HG03520 (cell line): ENCODE measurements around the gene NAV2.
A peak's percentile ranks its signal among the peaks of the same experiment; 100 is the strongest.

Experiments used
- ATAC-seq: cut with Tn5 transposase; IDR thresholded peaks from one replicate; pipeline ENCODE4 v1.9.1; 2021; ENCODE audit warnings: mild to moderate bottlenecking, moderate library complexity; ENCODE audit not compliant: unreplicated experiment

The NAV2 gene

DNA sequence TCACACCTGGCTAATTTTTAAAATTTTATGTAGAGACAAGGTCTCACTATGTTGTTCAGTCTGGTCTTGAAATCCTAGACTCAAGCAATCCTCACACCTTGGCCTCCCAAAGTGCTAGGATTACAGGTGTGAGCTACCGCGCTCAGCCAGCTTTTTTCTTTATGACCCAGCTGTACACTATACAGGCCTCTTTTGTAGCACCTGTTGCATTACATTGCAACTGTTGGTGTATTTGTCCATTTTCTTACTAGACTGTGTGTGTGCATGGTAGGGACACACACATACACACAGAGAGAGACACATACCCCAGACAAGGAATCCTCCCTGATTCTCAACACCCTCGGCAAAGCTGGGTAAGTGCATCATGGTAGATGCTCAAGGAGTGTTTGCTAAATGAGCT is 61.7 kb downstream of the NAV2 start:
- ATAC-seq, result no peak

DNA sequence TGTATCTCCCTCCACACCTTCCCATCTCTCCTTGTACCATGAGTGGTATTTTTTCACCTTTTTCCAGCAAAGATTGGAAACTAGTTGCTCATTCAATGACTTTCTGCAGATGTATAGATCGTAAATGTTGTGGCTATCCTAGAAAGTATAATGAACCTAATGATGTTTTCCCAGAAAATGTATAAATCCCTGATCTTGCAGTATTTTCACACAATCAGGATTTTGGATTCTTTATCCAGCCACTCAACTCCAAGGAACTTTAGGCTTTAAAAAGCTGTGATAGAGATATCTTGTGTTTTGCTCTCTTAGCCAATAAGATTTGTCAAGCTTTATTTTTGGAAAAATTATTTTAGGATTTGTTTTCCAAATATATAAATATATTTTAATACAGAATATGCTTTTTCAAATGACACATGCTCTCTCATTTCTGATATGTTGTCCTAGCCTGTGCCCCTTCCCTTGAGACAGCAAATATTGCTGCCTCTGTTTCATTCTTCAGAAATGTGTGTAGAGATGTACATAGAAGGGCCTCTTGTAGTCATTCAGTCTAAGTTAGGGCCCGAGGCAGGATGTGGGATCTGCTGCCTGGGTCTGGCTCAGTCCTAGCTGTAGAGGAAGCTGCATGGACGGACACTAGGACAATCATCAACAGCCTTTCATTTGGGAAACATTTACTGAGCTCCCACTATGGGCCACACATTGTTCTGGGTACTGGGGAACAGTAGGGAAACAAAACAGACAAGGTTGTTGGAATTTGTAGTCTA is 62.4 kb downstream of the NAV2 start:
- ATAC-seq, result no peak

DNA sequence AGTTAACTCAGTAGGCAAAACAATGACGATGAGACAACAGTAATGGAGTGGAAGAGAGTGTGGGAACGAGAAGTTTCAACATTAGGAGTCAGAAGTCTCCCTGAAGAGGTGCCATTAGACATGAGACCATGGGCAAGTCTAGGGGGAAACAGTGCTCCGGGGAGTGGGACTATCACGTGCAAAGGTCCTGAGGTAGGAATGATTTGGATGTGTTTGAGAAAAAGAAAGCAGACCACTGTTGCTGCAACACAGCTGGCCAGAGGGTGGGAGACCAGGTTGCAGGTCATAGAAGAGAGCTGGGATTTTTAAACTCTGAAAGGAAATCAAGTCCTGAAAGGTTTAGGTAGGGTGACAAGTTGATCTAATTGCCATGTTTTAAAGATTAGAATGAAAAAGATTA is 63.0 kb downstream of the NAV2 start:
- no peak for ATAC-seq

DNA sequence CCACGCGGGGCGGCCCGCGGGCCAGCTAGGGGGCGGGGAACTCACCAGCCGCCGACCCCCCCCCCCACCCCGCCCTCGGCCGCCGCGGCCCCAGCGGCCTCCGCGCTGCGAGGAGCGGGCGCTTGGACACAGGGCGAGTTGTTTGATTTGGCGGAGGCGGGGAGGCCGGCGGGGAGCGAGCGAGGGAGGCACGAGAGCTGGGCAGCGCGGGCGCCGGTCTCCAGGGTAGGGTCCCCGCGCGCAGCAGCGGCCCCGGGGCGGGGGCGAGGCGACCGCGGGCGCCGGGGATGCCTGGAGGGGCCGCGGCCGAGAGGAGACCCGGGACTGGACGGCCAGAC is 64.4 kb downstream of the NAV2 start:
- peak; percentile 27 for ATAC-seq

DNA sequence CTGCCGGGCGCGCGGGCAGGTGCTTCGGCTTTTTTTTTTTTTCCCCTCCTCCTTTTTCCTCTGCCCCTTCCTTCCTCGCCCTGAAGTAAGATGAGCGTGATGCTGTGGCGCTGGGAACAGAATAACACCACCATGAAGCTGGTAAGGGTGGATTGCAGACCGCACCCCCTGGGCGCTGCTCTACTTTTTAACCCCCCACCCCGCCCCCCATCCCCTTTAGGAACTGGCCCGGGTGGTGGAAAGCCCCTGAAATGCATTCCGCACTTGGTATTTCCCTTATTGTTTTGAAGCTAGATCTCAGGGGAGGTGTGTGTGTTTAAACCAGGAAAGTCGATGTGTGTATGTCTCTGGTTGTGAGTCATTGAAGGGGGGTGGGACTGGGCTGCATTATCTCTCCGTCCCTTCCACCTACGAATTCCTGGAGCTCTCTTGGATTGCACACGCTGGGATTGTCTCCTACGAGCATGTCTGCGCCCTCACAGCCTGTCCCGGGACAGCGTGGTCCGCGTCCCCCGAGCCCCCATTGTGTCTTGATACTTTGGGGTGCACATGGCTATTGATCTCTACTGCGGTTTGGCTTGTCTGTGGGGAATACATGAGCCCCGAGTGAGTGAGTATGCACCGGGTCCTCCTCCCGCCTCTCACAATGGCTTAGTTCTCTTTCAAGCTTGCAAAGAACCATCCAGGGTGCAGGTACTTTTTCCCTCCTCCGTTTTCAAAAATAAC is 64.9 kb downstream of the NAV2 start:
- ATAC-seq, result peak; percentile 59

DNA sequence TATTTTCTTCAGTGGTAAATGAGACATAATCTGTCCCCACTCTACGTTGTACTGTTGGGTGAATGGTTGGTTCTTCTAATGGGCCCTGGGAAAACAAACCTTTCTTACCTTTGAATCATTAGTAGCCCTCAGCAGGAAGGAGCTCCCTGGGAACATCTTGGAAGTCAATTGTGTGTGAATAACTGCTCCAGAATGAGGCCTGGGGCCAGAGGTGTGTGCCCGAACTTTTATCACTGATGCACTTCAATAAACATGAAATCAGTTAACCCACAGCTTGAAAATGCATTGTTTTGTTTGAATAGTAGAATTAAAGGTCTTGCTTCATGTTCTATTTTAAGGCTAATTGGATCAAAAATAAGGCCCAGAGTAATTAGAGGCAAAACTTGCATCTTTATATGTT is 67.1 kb downstream of the NAV2 start:
- no peak for ATAC-seq

DNA sequence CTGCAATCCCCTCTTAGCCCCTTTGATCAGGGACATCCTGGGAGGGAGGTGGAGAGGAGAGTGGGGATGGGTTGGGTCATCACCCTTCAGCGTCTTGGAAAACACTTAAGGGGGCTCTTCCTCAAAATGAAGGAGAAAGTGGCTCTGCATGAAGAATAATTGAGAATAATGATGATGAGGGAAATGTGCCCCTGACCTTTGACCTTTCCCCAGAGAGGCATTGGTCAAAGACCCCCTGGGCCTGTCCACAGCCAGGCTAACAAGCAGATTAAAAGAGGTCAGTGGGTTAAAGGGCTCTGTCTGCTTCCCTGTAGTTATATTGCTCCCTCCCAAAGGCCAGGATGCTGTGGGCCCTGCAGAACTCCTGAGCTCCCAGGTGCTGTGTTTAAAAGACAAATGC is 68.7 kb downstream of the NAV2 start:
- ATAC-seq, result no peak

DNA sequence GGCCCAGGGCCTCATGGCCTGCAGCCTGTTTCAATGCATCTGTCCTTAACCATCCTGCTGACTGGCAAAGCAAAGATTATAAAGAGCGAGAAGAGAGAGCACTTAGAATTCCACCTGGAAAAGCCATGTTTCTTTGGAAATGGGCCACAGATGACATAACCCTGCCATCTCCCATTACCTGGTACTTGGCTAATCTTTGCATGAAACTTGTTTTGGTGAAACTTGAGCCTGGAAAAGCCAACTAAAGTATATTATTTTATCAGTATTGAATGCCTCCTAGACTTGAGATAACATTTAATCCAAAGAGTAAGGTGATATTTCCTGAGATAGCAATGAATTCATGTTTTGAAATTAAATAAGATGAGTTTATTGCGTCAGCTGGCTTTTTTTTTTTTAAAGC is 72.6 kb downstream of the NAV2 start:
- ATAC-seq, result no peak

DNA sequence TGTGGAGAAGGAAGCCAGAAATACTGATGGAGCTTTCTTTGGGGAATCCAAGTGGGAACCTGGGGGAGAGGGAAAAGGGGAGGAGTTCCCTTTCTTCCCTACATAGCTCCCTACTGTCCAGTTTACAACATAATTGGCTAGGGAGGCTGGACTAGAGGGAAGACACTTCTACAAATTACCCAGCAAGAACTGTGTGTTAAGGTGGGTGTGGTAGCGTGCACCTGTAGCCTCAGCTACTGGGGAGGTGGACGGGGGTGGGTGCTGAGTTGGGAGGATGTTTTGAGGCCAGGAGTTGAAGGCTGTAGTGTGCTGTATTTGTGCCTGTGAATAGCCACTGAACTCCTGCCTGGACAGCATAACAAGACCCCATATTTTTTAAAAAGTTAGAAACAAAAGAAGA is 74.0 kb downstream of the NAV2 start:
- no peak for ATAC-seq

DNA sequence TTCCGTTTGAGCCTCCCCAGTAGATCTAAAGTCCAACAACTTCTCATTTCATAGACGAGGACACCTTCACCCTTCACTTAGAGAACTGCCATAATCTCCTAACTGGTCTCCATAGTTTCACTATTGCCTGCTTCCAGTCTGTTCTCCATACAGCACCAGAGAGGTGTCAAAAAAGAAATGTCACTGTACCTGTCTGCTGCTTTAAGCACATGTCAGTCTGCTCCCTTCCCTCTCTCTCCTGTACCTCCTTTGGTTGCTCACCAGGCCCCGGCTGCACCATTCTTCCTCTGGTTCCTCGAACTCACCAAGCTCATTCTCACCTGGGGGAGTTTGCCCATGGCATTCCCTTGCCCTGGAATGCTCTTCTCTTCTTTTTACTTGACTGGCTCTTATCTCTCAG is 75.8 kb downstream of the NAV2 start:
- ATAC-seq, result no peak

DNA sequence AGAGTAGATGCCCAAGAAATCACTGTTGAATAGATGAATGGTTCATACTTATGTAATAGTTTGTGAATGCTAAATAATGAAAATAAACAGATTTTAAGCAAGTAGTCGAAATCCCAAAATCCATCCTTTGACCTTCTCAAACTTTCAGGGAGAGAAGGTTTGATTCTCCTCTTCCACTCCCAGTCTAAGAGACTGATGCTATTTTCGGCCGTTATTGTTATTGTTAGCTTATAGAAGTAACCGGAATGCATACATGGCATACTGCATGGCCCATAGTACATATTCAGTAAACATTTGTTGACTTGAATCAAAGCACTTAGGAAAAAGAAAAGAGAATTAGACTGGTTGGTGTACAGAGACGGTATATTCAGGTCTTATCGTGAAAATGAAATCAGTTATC is 76.6 kb downstream of the NAV2 start:
- ATAC-seq, result no peak

DNA sequence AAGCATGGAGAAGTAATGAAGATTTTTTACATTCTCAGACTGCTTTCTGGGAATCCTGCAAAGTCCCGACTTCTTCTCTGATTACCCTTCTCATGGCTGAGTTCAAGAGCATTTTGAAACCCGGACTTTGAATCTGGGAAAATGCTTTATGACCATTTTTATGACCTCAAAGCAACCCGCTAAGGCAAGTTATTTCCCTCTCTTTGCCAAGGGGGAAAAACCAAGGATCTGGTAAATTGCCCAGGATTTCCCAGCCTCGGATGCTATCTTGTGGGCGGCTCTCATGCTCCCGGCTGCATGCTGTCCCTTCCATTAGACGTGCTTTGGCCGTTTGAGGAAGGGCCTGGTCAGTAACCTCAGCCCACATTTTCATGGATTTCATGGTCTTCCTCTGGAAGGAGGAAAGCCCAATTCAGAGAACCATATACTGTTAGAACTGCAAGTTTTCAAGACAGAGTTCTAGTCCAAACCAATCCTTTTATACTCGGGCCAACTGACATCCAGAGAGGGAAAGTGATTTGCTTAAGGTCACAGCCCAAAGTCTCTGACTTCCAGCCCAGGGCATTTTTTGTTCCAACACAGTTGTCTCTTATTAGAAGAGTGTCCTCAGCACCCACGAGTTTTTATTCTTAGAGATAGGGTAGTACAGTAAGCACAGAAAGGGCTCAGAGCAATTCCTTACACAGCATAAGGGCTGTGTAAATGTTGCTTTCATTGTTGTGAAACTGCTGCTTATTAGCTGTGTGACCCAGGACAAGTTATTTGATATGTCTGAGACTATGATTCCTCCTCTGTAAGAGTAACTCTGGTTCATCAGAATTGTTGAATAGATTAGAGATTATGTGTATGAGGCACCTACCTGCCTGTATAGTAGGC is 77.4 kb downstream of the NAV2 start:
- no peak for ATAC-seq

DNA sequence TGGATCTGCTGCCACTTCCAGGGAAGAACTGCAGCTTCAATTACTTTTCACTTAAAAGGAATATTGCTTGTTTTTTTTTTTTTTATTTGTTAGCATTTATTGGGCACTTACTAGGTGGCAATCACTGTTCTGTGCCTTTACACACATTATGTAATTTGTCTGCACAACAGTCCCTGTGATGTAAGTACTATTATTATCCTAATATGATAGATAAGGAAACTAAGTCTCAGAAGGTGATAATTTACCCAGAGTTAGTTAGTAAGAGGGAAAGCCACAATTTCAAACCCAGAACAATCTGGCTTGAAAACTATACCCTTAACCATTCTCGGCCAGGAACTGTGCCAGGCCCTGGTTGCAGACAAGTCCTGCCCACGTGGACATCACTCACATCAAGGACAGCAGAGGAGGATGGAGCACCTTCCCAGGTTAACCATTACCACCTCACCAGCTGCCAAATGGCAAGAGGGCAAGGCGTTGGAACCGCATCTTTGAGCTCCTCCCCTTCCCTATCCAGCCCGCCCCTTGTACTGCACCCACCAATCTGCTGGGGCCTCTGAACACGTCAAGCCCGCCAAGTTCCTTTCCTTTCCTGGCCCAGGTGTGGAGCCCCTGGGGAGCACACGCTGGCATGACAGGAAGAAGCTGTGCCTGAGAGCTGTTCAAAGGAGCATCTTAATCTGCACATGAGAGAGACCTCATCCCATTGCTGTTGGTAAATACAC is 78.4 kb downstream of the NAV2 start:
- no peak for ATAC-seq

DNA sequence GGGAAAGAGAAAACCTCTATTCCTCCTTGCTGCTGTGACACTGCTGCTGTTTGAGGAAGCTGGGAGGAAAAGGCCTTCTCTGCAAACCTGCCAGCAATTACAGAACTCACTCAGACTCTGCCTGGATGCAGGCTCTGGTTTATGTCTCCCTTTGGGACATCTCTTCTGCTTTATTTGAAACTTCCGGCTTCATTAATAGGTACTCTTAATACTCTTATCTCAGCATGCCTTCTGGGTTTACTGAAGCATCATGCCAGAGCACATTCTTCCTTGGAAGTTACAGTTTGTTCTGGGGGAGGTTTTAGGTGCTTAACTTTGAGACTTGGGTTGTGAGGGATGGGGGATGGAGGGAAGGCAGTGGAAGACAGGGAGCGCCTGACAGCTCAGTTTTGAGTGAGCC is 79.9 kb downstream of the NAV2 start:
- no peak for ATAC-seq

DNA sequence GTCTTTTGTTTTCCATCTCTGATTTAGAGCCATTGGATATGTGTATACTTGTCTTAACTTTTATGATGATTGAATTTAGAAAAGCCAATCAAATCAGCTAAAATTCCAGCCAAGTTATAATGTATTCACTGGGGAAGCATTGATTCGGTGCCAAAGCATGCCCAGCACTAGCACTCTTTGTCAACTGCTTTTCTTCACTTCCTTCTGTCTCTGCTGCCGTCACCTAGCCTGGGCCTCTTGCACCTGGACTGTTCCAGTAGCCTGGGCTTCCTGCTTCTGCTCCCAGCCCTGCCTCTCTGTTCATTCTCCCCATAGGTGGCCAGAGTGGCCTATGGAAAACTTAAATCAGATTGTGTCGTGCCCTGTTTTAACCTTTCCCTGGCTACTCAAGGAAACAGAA is 80.7 kb downstream of the NAV2 start:
- ATAC-seq, result no peak

DNA sequence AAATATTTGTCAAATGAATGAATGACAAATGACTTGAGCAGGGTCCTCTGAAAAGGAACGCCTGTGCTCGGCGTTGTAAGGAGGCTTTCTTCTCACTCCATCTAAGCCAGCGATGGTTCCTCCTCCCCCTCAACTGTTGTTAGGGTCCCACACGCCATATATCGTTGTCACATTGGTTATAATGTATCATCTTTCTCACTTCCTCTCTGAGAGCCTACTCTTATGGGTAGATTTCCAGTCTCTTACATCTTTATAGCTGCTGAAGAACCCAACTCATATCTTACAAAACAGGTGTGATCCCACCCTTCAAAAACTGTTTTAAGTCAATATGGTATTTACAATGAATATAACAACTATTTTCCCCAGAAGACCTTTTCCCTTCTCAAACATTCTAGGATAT is 81.5 kb downstream of the NAV2 start:
- ATAC-seq, result no peak

DNA sequence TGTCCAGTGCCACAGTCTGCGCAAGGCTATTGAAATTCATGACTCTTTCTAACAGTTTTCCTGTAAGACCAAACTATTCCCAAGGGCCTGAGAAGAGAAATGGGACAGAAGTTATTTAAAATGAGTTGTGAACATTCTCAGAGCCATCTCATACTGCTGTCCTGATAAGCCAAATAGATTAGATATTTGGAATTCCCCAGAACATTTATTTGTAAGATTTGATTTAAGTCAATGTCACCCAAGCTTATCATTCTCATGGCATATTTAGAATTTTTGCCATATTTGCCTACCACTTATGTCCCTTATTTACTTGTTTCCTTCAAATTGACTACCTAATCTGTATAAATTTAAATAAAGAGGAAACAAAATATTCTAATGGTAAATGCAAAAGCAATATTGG is 82.4 kb downstream of the NAV2 start:
- ATAC-seq, result no peak

DNA sequence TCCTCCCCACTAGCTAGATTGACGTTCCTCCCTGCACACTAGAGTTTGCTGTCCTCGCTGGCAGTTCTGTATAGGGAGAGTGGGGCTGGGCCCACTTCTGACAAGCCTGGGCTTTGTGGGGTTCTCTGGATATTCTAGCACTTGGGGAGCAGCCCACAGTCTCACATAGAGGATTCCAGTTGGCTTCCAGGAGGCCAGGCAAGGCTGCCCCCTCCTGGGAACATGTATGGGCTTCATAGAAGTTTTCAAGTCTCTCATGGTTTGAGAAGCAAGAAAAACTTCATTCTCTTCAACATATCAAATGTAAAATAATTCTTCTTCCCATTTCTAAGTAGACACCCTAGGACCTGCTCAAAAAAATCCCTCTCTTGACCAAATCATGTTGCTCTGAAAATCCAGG is 87.5 kb downstream of the NAV2 start:
- ATAC-seq, result no peak

DNA sequence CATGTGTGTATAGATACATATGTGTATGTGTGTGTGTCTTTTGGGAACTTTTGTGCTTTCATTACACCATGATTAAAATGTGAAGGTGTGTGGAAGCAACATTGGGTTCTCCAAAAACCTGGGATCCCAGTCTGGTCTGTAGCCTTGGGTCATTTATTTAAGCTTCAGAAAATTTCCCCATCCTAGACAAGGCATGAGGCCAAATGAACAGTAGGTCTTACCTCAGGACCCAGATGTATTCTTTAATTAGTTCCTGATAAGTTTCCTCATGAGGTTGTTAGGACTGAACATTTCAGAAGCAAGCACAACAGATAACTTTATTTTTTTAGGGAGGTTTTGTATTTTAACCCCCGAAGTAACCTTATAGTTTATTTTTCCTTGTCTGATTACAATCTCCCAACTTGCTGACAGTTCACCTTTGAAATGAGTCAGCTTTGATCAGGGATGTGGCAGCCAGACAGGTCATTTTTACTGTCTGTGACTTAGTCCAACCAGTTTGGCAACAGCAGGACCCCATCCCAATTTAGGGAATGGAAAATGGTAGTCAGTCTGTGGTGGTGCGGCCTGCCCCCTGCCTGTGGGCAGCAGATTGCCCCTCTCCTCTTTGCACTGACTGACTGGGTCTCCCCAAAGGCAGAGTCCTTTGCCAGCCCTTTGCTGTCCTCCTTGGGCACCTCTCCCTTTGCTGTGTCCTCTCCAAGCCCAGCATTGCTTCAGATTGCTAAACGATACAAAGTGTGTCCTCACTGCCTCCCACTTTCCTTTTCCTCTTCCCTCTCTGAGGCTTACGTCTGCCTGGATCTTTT is 88.3 kb downstream of the NAV2 start:
- no peak for ATAC-seq

DNA sequence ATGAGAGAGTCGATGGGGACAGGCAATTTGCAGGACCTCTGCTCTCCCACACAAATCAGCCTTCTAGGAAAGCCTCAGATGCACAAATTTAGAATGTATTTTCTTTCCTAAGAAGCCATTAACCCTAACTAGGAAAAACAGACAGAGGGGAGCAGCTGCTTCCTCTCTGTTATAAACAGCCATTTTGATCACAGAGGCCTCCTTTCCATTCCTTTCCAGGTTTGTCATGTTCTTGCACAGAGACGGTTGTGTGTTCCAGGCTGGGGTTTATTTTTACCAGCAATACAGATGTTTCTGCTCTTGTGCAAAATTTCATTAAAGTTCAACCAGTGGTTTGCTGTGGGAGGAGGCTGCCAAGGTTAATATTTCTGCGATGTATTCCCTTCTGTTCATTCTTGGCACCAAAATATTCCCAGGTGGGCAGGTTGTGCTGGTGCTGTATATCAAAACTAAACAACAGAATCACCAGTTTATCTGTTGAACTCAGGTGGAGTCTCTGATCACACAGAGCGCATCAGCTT is 90.2 kb downstream of the NAV2 start:
- ATAC-seq, result no peak
